ENCODE data around the gene CDH6.

DNA sequence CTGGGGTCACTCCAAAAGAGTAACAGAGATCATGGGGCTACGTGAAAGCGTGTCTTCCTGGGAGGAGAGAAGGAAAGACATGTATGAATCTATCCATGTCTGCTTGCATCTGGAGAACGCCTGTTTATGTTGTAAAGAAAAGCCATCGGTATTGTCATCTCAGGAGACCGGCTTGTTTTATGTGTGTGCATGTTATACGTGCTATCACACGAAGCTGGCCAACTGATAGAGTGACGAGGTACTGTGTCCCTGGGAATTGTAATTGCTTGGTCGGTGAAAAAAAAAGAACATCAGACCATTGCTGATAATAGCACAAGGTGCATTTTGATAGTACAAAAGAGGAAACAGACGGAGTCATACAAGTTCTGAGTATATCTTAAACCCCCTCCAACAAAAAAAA is 370 bp upstream of the CDH6 start:
- TF ChIP-seq POLR2A (IDR thresholded peaks at IDR 0.05), result no peak
- TF ChIP-seq, protein P1, sequence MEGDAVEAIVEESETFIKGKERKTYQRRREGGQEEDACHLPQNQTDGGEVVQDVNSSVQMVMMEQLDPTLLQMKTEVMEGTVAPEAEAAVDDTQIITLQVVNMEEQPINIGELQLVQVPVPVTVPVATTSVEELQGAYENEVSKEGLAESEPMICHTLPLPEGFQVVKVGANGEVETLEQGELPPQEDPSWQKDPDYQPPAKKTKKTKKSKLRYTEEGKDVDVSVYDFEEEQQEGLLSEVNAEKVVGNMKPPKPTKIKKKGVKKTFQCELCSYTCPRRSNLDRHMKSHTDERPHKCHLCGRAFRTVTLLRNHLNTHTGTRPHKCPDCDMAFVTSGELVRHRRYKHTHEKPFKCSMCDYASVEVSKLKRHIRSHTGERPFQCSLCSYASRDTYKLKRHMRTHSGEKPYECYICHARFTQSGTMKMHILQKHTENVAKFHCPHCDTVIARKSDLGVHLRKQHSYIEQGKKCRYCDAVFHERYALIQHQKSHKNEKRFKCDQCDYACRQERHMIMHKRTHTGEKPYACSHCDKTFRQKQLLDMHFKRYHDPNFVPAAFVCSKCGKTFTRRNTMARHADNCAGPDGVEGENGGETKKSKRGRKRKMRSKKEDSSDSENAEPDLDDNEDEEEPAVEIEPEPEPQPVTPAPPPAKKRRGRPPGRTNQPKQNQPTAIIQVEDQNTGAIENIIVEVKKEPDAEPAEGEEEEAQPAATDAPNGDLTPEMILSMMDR (IDR thresholded peaks at IDR 0.05), result no peak

Data from lower leg skin (tissue), 3 donors.